Measurements from ENCODE around the gene RTN4R.
"Not testable (repeated sequence)": the region's sequence is repeated elsewhere in the genome, so short reads cannot be mapped to it uniquely, and the experiment has no call there.

RTN4R gene

DNA sequence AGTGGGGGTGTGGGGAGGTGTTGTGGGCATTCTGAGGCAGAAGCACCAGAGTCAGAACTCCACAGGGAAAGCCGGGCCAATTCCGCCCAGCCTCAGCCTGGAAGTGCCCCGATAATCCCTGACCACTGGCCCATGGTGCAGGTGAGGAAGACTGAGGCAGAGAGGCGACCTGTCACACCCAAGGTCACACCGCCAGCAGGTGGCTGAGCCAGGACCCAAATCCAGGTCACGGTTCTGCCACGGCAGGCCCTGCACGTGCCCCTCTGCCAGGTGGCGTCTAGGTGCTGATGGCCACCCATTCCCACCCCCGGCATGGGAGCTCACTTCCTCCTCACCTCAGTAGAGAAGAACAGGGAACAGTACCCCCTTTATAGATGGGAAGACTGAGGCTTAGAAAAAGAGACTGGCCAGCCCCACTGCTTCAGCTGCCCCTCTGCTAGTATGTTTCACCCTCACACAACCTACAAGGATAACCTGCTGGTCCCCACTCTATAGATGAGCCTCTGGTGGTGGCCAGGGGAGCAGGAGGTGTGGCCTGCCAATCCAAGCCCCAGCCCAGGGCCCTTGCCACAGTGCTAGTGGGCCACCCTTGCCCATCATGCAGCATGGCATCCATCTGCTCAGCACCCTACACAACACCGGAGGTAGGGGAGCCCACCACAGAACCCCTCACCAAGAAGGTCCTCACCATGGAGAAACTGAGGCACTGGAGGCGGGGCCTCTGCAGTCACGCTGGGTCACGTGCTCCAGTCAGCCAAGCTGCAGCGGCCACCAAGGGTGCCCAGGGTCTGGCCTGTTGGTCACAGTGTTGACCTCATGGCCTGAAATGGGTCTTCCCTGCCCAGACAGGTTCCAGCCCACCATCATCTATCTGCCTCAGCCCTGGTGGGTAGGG lies 2.1 kb downstream of the RTN4R start:
- H3K4me3 ChIP-seq (ENCODE audit: low read length); H3K9me3 ChIP-seq (ENCODE audit: insufficient read depth, low read depth, low read length); H3K9ac ChIP-seq (ENCODE audit: low read depth, low read length); H3K27ac ChIP-seq (ENCODE audit: low read depth, low read length); H3K27me3 ChIP-seq (ENCODE audit: insufficient read depth, low read length); H3K4me1 ChIP-seq (ENCODE audit: insufficient read depth, low read length); H3K36me3 ChIP-seq (ENCODE audit: insufficient read depth, low read length): not testable (repeated sequence)
- 95% methylated on average over 12 of the region's 15 CpGs for WGBS

DNA sequence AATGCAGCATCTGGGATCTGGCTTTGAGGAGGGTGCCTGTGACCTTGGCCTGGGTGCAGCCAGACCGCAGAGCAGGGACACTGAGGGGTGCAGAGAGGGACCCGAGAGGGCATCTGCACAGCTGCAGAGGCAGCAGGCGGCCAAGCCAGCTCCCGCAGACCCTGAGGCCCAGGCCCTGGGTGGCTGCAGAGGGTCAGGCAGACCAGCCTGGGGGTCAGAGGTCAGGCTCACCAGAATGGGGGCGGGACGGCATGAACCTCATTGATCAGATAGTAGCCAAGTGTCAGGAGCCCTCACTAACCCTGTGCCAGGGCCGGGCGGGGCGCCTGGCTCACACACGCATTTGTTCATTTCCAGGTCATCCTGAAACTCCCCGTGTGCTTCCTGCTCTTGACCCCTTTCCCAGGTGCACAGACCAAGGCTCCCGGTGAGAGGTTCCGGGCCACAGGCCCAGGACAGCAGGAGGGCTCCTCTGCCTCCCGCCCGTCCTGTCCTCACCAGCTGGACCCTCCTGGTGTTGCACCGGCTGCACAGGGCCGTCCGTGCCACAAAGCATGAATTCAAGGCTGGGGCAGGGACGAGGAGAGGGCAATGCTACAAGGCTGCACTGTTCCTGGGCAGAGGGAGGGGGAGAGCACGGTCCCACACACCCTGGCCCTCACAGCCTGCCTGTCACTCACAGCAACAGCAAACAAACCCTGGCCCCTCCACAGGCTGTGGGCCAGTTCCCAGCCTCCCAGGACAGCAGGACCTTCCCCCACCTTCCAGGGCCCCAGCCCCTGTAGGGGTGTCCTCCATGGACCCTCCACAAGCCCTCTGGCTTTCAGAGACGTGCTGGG lies 3.3 kb downstream of the RTN4R start:
- WGBS: 80% methylated on average over 21 of the region's 21 CpGs

DNA sequence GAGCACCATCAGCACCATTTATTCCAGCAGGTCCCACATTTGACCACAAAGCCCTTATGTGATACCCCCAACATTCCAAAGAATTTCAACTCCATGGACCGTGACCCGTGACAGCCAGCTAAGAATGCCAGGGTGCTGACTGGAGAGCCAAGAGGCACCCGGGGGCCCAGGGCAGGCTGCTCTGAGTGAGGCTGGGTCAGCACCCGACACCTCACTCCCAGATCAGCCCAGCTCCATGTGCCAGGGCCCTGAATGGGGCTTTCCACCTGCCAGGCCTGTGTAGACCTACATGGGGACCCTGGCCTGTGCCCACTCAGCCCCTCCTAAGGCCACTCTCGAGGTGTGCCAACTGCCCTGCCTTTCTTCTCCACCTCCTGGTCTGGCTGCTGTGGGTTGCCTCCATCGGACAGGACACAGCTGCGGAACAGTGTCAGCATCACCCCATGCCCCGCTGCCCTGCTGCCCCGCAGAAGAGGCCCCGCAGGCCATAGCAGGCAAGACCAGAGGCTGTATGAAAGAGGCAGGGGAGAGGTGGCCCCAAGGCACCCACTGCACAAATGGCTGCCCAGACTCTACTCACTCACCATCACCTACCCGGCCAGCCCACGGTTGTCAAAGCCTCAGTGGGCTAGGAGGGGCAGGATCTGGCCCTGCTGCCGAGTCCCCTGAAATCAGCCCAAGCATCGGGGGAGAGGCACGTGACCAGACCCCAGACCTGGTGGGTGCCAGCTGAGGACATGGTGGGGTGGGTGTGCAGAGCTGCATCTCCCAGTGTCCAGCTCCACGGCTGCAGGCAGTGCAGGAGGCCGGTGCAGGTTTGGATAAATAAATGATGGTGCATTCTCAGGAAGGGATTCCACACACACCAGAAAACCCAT lies 4.5 kb downstream of the RTN4R start:
- H3K4me1 ChIP-seq (ENCODE audit: insufficient read depth, low read length); H3K36me3 ChIP-seq (ENCODE audit: insufficient read depth, low read length); H3K27me3 ChIP-seq (ENCODE audit: insufficient read depth, low read length); H3K9ac ChIP-seq (ENCODE audit: low read depth, low read length); H3K27ac ChIP-seq (ENCODE audit: low read depth, low read length); H3K9me3 ChIP-seq (ENCODE audit: insufficient read depth, low read depth, low read length); H3K4me3 ChIP-seq (ENCODE audit: low read length): not testable (repeated sequence)
- WGBS: 95% methylated on average over 16 of the region's 17 CpGs

More for the DNA sequence above, 3.3 kb downstream of the RTN4R start:
- no peak overlapping the region for H3K9ac ChIP-seq (ENCODE audit: low read depth, low read length)
- no peaks in the 10 kb centered on the region for H3K27me3 ChIP-seq (ENCODE audit: insufficient read depth, low read length)
- H3K9me3 ChIP-seq (ENCODE audit: insufficient read depth, low read depth, low read length): no peaks in the 10 kb centered on the region
- H3K36me3 ChIP-seq (ENCODE audit: insufficient read depth, low read length): no peaks in the 10 kb centered on the region
- H3K4me3 ChIP-seq (ENCODE audit: low read length): no peak overlapping the region
- no peak overlapping the region for H3K27ac ChIP-seq (ENCODE audit: low read depth, low read length)
- H3K4me1 ChIP-seq (ENCODE audit: insufficient read depth, low read length): no peaks in the 10 kb centered on the region; the same call in 1 of the 2 replicates

- no peak overlapping the region for H3K9ac ChIP-seq (ENCODE audit: low read depth, low read length)
- no peak overlapping the region for H3K4me3 ChIP-seq (ENCODE audit: low read length)
- no peaks in the 10 kb centered on the region for H3K36me3 ChIP-seq (ENCODE audit: insufficient read depth, low read length)
- H3K27ac ChIP-seq (ENCODE audit: low read depth, low read length): no peak overlapping the region
- no peaks in the 10 kb centered on the region for H3K27me3 ChIP-seq (ENCODE audit: insufficient read depth, low read length)
- H3K4me1 ChIP-seq (ENCODE audit: insufficient read depth, low read length): no peaks in the 10 kb centered on the region
- no peaks in the 10 kb centered on the region for H3K9me3 ChIP-seq (ENCODE audit: insufficient read depth, low read depth, low read length)
- WGBS: 89% methylated on average over 7 of the region's 7 CpGs
Observed at GRCh38 chr22:20262582-20263147, 5.5 kb downstream of the RTN4R start.

DNA sequence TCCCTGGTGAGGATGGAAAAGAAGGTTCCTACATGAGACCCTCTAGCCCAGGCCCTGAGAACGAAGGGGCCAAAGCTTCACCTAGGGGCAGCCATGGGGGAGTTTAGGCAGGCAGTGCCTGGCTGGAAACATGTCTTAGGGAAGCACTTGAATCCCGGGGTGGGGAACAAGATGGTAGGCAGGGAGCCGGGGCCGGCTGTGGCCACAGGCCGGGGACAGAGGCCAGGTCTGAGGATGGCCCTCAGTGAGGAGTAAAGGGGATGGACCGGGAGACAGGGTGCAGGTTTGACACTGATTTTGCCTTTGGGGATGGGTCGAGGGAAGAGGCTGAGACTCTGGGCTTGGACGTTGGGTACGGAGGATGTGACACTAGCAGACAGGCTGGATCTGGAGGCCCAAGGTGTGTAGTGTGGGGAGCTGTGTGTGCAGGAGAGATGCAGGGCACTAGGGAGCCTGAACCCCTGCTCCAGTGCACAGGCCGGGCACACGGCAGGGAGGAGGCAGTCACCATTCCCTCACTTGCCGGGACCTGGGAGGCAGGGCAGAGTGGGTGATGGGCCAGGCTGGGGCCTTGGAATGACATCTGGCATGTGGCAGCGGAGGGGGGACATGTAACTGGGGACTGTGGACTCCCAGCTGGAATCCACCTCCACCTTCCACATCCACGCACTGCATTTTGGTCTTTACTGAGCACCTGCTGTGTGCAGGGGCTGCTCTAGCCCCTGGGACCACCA lies 6.1 kb downstream of the RTN4R start:
- H3K9ac ChIP-seq (ENCODE audit: low read depth, low read length): no peak overlapping the region
- 91% methylated on average over 14 of the region's 14 CpGs for WGBS
- H3K4me1 ChIP-seq (ENCODE audit: insufficient read depth, low read length): no peaks in the 10 kb centered on the region
- no peaks in the 10 kb centered on the region for H3K27me3 ChIP-seq (ENCODE audit: insufficient read depth, low read length)
- H3K27ac ChIP-seq (ENCODE audit: low read depth, low read length): no peak overlapping the region
- no peaks in the 10 kb centered on the region for H3K9me3 ChIP-seq (ENCODE audit: insufficient read depth, low read depth, low read length)
- H3K36me3 ChIP-seq (ENCODE audit: insufficient read depth, low read length): no peaks in the 10 kb centered on the region
- H3K4me3 ChIP-seq (ENCODE audit: low read length): no peak overlapping the region

GRCh38 chr22:20260071-20260765 lies 7.9 kb downstream of the RTN4R start:
- H3K9ac ChIP-seq (ENCODE audit: low read depth, low read length): no peak overlapping the region
- H3K4me1 ChIP-seq (ENCODE audit: insufficient read depth, low read length): no peaks in the 10 kb centered on the region
- no peaks in the 10 kb centered on the region for H3K27me3 ChIP-seq (ENCODE audit: insufficient read depth, low read length)
- H3K9me3 ChIP-seq (ENCODE audit: insufficient read depth, low read depth, low read length): no peaks in the 10 kb centered on the region
- no peak overlapping the region for H3K4me3 ChIP-seq (ENCODE audit: low read length)
- no peak overlapping the region for H3K27ac ChIP-seq (ENCODE audit: low read depth, low read length)
- WGBS: 92% methylated on average over 19 of the region's 19 CpGs
- H3K36me3 ChIP-seq (ENCODE audit: insufficient read depth, low read length): no peaks in the 10 kb centered on the region

DNA sequence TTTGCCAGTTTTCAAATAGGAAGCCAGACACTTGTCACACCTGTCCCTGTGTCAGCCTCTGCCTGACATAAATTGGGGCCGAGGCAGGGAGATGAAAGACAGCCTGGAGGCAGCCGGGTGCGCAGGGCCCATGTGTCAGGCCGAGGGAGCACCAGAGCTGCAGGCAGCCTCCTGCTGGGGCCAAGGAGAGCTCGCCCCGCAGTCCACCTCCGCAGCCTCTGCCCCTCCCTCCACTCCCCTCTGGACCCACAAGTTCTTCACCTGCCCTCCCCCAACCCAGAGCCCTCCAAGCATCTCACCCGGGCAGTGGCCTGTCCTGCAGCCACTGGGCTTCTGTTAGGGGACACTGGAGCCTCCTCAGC lies 8.8 kb downstream of the RTN4R start:
- Histone ChIP-seq H3K4me3 (ENCODE audit: low read length) (no peak overlapping the region), H3K27ac (ENCODE audit: low read depth, low read length) (no peak overlapping the region), H3K9me3 (ENCODE audit: insufficient read depth, low read depth, low read length) (no peaks in the 10 kb centered on the region), H3K4me1 (ENCODE audit: insufficient read depth, low read length) (no peaks in the 10 kb centered on the region), H3K27me3 (ENCODE audit: insufficient read depth, low read length) (no peaks in the 10 kb centered on the region), H3K36me3 (ENCODE audit: insufficient read depth, low read length) (no peaks in the 10 kb centered on the region), H3K9ac (ENCODE audit: low read depth, low read length) (no peak overlapping the region)
- WGBS: 84% methylated on average over 8 of the region's 8 CpGs

- no peaks in the 10 kb centered on the region for H3K27me3 ChIP-seq (ENCODE audit: insufficient read depth, low read length)
- no peaks in the 10 kb centered on the region for H3K36me3 ChIP-seq (ENCODE audit: insufficient read depth, low read length)
- H3K9me3 ChIP-seq (ENCODE audit: insufficient read depth, low read depth, low read length): no peaks in the 10 kb centered on the region
- H3K4me3 ChIP-seq (ENCODE audit: low read length): no peak overlapping the region
- WGBS: 95% methylated on average over 18 of the region's 18 CpGs
- no peak overlapping the region for H3K9ac ChIP-seq (ENCODE audit: low read depth, low read length)
- no peak overlapping the region for H3K27ac ChIP-seq (ENCODE audit: low read depth, low read length)
- no peaks in the 10 kb centered on the region for H3K4me1 ChIP-seq (ENCODE audit: insufficient read depth, low read length)
Observed at GRCh38 chr22:20258584-20259326, 9.4 kb downstream of the RTN4R start.

- Histone ChIP-seq H3K9me3 (ENCODE audit: insufficient read depth, low read depth, low read length) (no peaks in the 10 kb centered on the region), H3K4me3 (ENCODE audit: low read length) (no peak overlapping the region), H3K4me1 (ENCODE audit: insufficient read depth, low read length) (no peaks in the 10 kb centered on the region), H3K36me3 (ENCODE audit: insufficient read depth, low read length) (no peaks in the 10 kb centered on the region), H3K27me3 (ENCODE audit: insufficient read depth, low read length) (no peaks in the 10 kb centered on the region), H3K27ac (ENCODE audit: low read depth, low read length) (no peak overlapping the region), H3K9ac (ENCODE audit: low read depth, low read length) (no peak overlapping the region)
- 95% methylated on average over 4 of the region's 4 CpGs for WGBS
Observed at GRCh38 chr22:20258021-20258299, 10.2 kb downstream of the RTN4R start.

Data from HUES64 (cell line).